Right atrium auricular region (tissue), 2 donors: ENCODE results near the gene ITPR2. TPM values are rescaled to one million over a fixed set of nuclear protein-coding genes. Genes with fewer than 3 reads are reported as not detected.

ENCODE experiments used
- DNase-seq: peaks from one replicate; pipeline ENCODE4 v3.0.0-alpha.2; 2019; ENCODE audit warnings: low spot score
- H3K27ac ChIP-seq, 2 donors: fragments of 200-600 bp; sonication (generic); 1 replicate in 1 of 2; 2 replicates in 1 of 2; pipeline ENCODE4 v1.5.1; 2016 to 2019
- H3K27me3 ChIP-seq, 2 donors: fragments of 200-600 bp; sonication (generic); one replicate each; pipeline versions ENCODE4 v1.5.1 to v1.6.0; 2017 to 2019
- H3K36me3 ChIP-seq: fragments of 200-600 bp; sonication (generic); one replicate; pipeline ENCODE4 v1.5.1; 2016
- H3K4me1 ChIP-seq, 2 donors: fragments of 200-600 bp; sonication (generic); one replicate each; pipeline versions ENCODE4 v1.5.1 to v1.6.0; 2017 to 2019
- H3K4me3 ChIP-seq, 2 donors: fragments of 200-600 bp; sonication (generic); 1 replicate in 1 of 2; 2 replicates in 1 of 2; pipeline ENCODE4 v1.5.1; 2017 to 2019; ENCODE audit warnings: mild to moderate bottlenecking in 1 of 2, moderate library complexity in 1 of 2
- H3K9me3 ChIP-seq, 2 donors: fragments of 200-600 bp; sonication (generic); one replicate each; pipeline ENCODE4 v1.5.1; 2019
- CTCF ChIP-seq, 2 donors: fragments of 200-600 bp; sonication (generic); IDR thresholded peaks; one replicate each; pipeline ENCODE4 v1.5.1; 2019; ENCODE audit warnings: antibody characterized with exemption in 2 of 2
- total RNA-seq, 2 donors: library from RNA; depleted of rRNA; stranded (reverse); fragments of >200 nt; gene quantifications; one replicate each; pipeline ENCODE4 v1.1.0, GENCODE V29; 2016

The ITPR2 gene
- total RNA-seq, 2 donors from 2014 or later, result 13.0 to 20.7 TPM

- no peak overlapping the region for H3K27ac ChIP-seq
- H3K36me3 ChIP-seq, result no peaks in the 10 kb centered on the region
- no peak for TF ChIP-seq CTCF (IDR thresholded peaks at IDR 0.05)
- no peaks in the 10 kb centered on the region for H3K27me3 ChIP-seq
- DNase-seq, result no peak
- H3K4me1 ChIP-seq, result peaks cover 0 to 20% of the 10 kb centered on the region in 2 donors
- H3K9me3 ChIP-seq, result no peaks in the 10 kb centered on the region
- no peak overlapping the region for H3K4me3 ChIP-seq
Measured at GRCh38 chr12:26806556-26806955, 26.4 kb downstream of the ITPR2 start.

DNA sequence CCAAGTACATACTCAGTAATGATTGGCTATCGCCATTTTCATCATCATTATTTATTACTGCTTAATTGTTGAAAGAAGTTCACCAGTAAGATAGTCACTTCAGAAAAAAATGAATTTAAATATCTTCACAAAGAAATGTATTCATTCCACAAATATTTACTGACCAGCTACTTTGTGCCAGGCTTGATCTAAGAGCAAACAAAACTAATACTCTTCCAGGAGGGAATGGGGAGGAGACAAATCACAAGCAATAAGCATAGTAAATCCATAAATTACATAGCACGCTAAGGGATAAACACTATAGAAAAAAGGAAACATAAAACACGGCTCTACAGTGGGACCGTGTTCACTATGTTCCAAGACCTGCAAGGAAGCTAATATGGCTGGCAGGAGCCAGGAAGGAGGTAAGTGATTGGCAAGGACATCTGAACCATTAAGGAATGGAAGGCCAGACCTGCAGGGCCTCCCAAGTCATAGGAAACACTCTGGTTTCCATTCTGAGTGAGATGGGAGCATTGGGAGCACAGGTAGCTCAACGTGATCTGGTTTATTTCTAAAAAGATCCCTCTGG lies 27.5 kb downstream of the ITPR2 start:
- no peak for TF ChIP-seq CTCF (IDR thresholded peaks at IDR 0.05)
- Histone ChIP-seq H3K27ac (no peak overlapping the region), H3K4me3 (no peak overlapping the region), H3K9me3 (no peaks in the 10 kb centered on the region), H3K27me3 (no peaks in the 10 kb centered on the region), H3K36me3 (no peaks in the 10 kb centered on the region), H3K4me1 (peaks cover 0 to 16% of the 10 kb centered on the region in 2 donors)
- DNase-seq, result no peak

DNA sequence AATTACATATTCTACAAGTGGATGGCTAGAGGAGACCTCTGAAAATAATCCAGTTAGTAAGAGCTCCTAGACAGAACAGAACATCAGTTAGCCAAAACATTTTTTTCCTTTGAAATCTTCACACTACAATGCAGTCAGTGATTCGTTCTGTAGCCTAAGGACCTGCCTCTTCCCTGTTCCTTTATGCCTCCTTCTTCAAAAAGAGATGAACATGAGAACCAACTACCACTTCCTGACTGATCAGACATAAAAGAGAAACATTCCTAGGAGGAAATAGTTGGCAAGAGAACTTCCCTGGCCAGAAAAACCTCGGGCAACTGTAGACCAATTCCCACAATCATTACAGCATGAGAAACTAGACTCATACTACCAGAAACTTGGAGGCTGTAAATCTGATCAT lies 29.4 kb downstream of the ITPR2 start:
- H3K36me3 ChIP-seq, result no peaks in the 10 kb centered on the region
- no peak overlapping the region for H3K27ac ChIP-seq
- no peak overlapping the region for H3K4me3 ChIP-seq
- no peak for DNase-seq
- no peaks in the 10 kb centered on the region for H3K27me3 ChIP-seq
- no peak for TF ChIP-seq CTCF (IDR thresholded peaks at IDR 0.05)
- no peaks in the 10 kb centered on the region for H3K9me3 ChIP-seq
- no peaks in the 10 kb centered on the region for H3K4me1 ChIP-seq

DNA sequence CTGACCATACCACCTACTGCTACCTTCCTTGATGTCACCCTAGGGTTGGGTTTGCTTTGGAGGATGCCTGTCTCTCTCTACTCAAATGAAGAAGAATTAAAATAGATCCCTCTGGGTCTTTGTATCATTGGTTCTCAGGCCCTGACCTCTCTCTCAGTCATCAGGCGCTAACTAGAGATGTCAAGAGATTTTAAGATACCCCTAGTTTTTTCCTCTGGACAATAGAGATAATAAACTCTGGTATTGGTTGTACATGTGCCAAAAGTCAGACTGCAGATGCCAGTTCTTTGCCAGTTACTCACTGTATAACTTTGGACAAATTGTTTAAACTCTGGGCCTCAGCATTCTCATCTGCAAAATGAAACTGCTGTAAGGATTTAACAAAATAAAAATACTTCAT lies 31.5 kb downstream of the ITPR2 start:
- TF ChIP-seq CTCF (IDR thresholded peaks at IDR 0.05), result no peak
- H3K9me3 ChIP-seq, result no peaks in the 10 kb centered on the region
- H3K27ac ChIP-seq, result no peak overlapping the region
- no peak overlapping the region for H3K4me3 ChIP-seq
- no peak for DNase-seq
- no peaks in the 10 kb centered on the region for H3K36me3 ChIP-seq
- H3K27me3 ChIP-seq, result no peaks in the 10 kb centered on the region
- no peaks in the 10 kb centered on the region for H3K4me1 ChIP-seq

GRCh38 chr12:26800858-26801257 lies 32.1 kb downstream of the ITPR2 start:
- no peak overlapping the region for H3K4me3 ChIP-seq
- no peaks in the 10 kb centered on the region for H3K4me1 ChIP-seq
- no peak for TF ChIP-seq CTCF (IDR thresholded peaks at IDR 0.05)
- DNase-seq, result no peak
- H3K36me3 ChIP-seq, result no peaks in the 10 kb centered on the region
- no peak overlapping the region for H3K27ac ChIP-seq
- no peaks in the 10 kb centered on the region for H3K27me3 ChIP-seq
- no peaks in the 10 kb centered on the region for H3K9me3 ChIP-seq

- DNase-seq, result no peak
- no peaks in the 10 kb centered on the region for H3K36me3 ChIP-seq
- H3K4me1 ChIP-seq, result no peaks in the 10 kb centered on the region
- no peak overlapping the region for H3K27ac ChIP-seq
- no peaks in the 10 kb centered on the region for H3K27me3 ChIP-seq
- no peak overlapping the region for H3K4me3 ChIP-seq
- H3K9me3 ChIP-seq, result no peaks in the 10 kb centered on the region
- no peak for TF ChIP-seq CTCF (IDR thresholded peaks at IDR 0.05)
Measured at GRCh38 chr12:26800347-26800746, 32.6 kb downstream of the ITPR2 start.
